Upper lobe of right lung (tissue), 1 donor: Measurements from ENCODE around the gene HINFP. TPM values are rescaled to one million over a fixed set of nuclear protein-coding genes. Genes with fewer than 3 reads are reported as not detected.

Source experiments
- ATAC-seq: fragments of 200-7000 bp; cut with Tn5 transposase; one replicate; pipeline ENCODE4 v1.9.1; 2020; ENCODE audit warnings: mild to moderate bottlenecking, moderate library complexity
- DNase-seq: peaks from one replicate; pipeline ENCODE4 v3.0.0-alpha.2; 2020
- H3K27ac ChIP-seq: fragments of 200-600 bp; one replicate; pipeline ENCODE4 v1.8.0; 2022
- H3K27me3 ChIP-seq: fragments of 200-600 bp; one replicate; pipeline ENCODE4 v1.8.0; 2022; ENCODE audit warnings: mild to moderate bottlenecking
- H3K36me3 ChIP-seq: fragments of 200-600 bp; one replicate; pipeline ENCODE4 v1.8.0; 2022
- H3K4me1 ChIP-seq: fragments of 200-600 bp; one replicate; pipeline ENCODE4 v1.8.0; 2022
- H3K4me3 ChIP-seq: fragments of 200-600 bp; one replicate; pipeline ENCODE4 v1.8.0; 2022; ENCODE audit warnings: mild to moderate bottlenecking
- H3K9me3 ChIP-seq: fragments of 200-600 bp; one replicate; pipeline ENCODE4 v1.8.0; 2022
- CTCF ChIP-seq: fragments of 200-600 bp; IDR thresholded peaks from one replicate; pipeline ENCODE4 v1.8.0; 2022; ENCODE audit warnings: antibody characterized with exemption
- intact Hi-C: fragments of 100-400 bp; cut with DNase I; formaldehyde crosslinking; loops from one replicate; pipeline ENCODE4 v1.11.0; 2022
- total RNA-seq: library from RNA; stranded (reverse); fragmentation: NEBNext Ultra II Directional; extraction: Animal tissue kit (Norgen Biotek cat#: 25700); gene quantifications from one replicate; pipeline ENCODE4 v1.2.1, GENCODE V29; 2021
- donor health status: DM: no; HTN: yes; CAD: no; lungs with severe emphysema.

The HINFP gene
- total RNA-seq, 1 donor from 2014 or later, result 25.2 TPM

- Histone ChIP-seq H3K4me3 (no peak overlapping the region), H3K27me3 (no peaks in the 10 kb centered on the region), H3K9me3 (no peaks in the 10 kb centered on the region), H3K4me1 (peaks cover 26% of the 10 kb centered on the region), H3K27ac (peak overlapping the region; percentile 98), H3K36me3 (no peaks in the 10 kb centered on the region)
- DNase-seq, result no peak
- intact Hi-C loops, result no loop called here
- ATAC-seq, result no peak
- TF ChIP-seq CTCF, result no peak
Observed at GRCh38 chr11:119103793-119104192, 17.6 kb upstream of the HINFP start.

- no peak for TF ChIP-seq CTCF
- intact Hi-C loops, result loop anchor here (2.0 kb wide), 1 partner anchor 14 kb away; the partner anchor contains the start of gene HINFP
- Histone ChIP-seq H3K36me3 (peaks cover 16% of the 10 kb centered on the region), H3K4me3 (peak within 1 kb of the TSS; percentile 99), H3K27ac (peak within 1 kb of the TSS; percentile 83), H3K4me1 (peaks cover 22% of the 10 kb centered on the region), H3K9me3 (no peaks in the 10 kb centered on the region), H3K27me3 (no peaks in the 10 kb centered on the region)
- DNase-seq (peak; percentile 95), ATAC-seq (peak; percentile 94)
Observed at GRCh38 chr11:119106564-119107537, 14.5 kb upstream of the HINFP start, which contains the start of gene C2CD2L. Gene C2CD2L (plus strand): TSS chr11:119107344. CDS start chr11:119107742, 398 bp downstream.

GRCh38 chr11:119107538-119108145, 13.7 kb upstream of the HINFP start:
- H3K36me3 ChIP-seq, result peaks cover 23% of the 10 kb centered on the region
- H3K4me1 ChIP-seq, result peaks cover 22% of the 10 kb centered on the region
- H3K27me3 ChIP-seq, result no peaks in the 10 kb centered on the region
- TF ChIP-seq CTCF, result no peak
- peak overlapping the region; percentile 99 for H3K4me3 ChIP-seq
- H3K27ac ChIP-seq, result peak overlapping the region; percentile 83
- H3K9me3 ChIP-seq, result no peaks in the 10 kb centered on the region
- ATAC-seq (peak; percentile 22), DNase-seq (peak; percentile 68)
- intact Hi-C loops, result loop anchor here (2.0 kb wide), 1 partner anchor 13 kb away; the partner anchor contains the start of gene HINFP

GRCh38 chr11:119108146-119108856, 13.1 kb upstream of the HINFP start:
- intact Hi-C loops, result no loop called here
- peak; percentile 40 for ATAC-seq

More at GRCh38 chr11:119108146-119108856, 13.1 kb upstream of the HINFP start:
- Histone ChIP-seq H3K4me1 (peaks cover 22% of the 10 kb centered on the region), H3K27me3 (no peaks in the 10 kb centered on the region), H3K36me3 (peaks cover 29% of the 10 kb centered on the region), H3K27ac (peak overlapping the region; percentile 83), H3K9me3 (no peaks in the 10 kb centered on the region), H3K4me3 (peak overlapping the region; percentile 99)
- DNase-seq, result peak; percentile 76
- TF ChIP-seq CTCF, result no peak
